ENCODE measurements around the gene SERPINF2.

SERPINF2 gene

GRCh38 chr17:1713160-1713877 lies 29.4 kb upstream of the SERPINF2 start:
- no peak for DNase-seq (ENCODE audit: low read depth)
- TF ChIP-seq, protein P1, sequence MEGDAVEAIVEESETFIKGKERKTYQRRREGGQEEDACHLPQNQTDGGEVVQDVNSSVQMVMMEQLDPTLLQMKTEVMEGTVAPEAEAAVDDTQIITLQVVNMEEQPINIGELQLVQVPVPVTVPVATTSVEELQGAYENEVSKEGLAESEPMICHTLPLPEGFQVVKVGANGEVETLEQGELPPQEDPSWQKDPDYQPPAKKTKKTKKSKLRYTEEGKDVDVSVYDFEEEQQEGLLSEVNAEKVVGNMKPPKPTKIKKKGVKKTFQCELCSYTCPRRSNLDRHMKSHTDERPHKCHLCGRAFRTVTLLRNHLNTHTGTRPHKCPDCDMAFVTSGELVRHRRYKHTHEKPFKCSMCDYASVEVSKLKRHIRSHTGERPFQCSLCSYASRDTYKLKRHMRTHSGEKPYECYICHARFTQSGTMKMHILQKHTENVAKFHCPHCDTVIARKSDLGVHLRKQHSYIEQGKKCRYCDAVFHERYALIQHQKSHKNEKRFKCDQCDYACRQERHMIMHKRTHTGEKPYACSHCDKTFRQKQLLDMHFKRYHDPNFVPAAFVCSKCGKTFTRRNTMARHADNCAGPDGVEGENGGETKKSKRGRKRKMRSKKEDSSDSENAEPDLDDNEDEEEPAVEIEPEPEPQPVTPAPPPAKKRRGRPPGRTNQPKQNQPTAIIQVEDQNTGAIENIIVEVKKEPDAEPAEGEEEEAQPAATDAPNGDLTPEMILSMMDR (IDR thresholded peaks at IDR 0.05; ENCODE audit: insufficient read depth, low read depth, low read length, missing control alignments), result no peak
- no peak overlapping the region for H3K4me3 ChIP-seq (ENCODE audit: low read depth, low read length)

- no peak for DNase-seq (ENCODE audit: low read depth)
- TF ChIP-seq, protein P1 (IDR thresholded peaks at IDR 0.05; ENCODE audit: insufficient read depth, low read depth, low read length, missing control alignments), result peak; percentile 29
- no peak overlapping the region for H3K4me3 ChIP-seq (ENCODE audit: low read depth, low read length)
Observed at GRCh38 chr17:1713878-1714426, 28.7 kb upstream of the SERPINF2 start.

- H3K4me3 ChIP-seq (ENCODE audit: low read depth, low read length), result no peak overlapping the region
- TF ChIP-seq, protein P1 (IDR thresholded peaks at IDR 0.05; ENCODE audit: insufficient read depth, low read depth, low read length, missing control alignments), result no peak
- no peak for DNase-seq (ENCODE audit: low read depth)
Observed at GRCh38 chr17:1714427-1714979, 28.2 kb upstream of the SERPINF2 start.

- TF ChIP-seq, protein P1 (IDR thresholded peaks at IDR 0.05; ENCODE audit: insufficient read depth, low read depth, low read length, missing control alignments), result no peak
- DNase-seq (ENCODE audit: low read depth), result no peak
- H3K4me3 ChIP-seq (ENCODE audit: low read depth, low read length), result peak overlapping the region; percentile 76
Observed at GRCh38 chr17:1714980-1715802, 27.5 kb upstream of the SERPINF2 start.

DNA sequence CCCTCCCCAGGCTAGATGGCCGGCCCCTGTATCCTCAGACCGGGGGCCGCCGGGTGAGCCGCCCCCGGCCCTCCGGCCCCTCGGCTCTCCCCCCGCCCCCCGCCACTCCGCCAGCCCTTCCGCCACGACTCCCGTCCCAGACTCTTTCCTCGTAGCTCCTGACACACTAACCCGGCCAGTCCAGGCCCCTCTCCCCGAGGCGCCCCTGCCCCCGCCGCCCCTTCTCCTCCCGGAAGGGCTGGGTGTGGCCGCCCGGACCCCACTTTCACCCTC lies 26.9 kb upstream of the SERPINF2 start:
- H3K4me3 ChIP-seq (ENCODE audit: low read depth, low read length), result peak overlapping the region; percentile 76
- TF ChIP-seq, protein P1 (IDR thresholded peaks at IDR 0.05; ENCODE audit: insufficient read depth, low read depth, low read length, missing control alignments), result no peak
- no peak for DNase-seq (ENCODE audit: low read depth)

- TF ChIP-seq, protein P1 (IDR thresholded peaks at IDR 0.05; ENCODE audit: insufficient read depth, low read depth, low read length, missing control alignments), result peak; percentile 4
- H3K4me3 ChIP-seq (ENCODE audit: low read depth, low read length), result peak overlapping the region; percentile 76
- DNase-seq (ENCODE audit: low read depth), result peak; percentile 100
Observed at GRCh38 chr17:1716076-1716911, 26.4 kb upstream of the SERPINF2 start.
